Amygdala (tissue), 56 donors: Measurements from ENCODE around the gene PDE4D.

Source experiments
- DNase-seq, 56 donors: peaks; one replicate each; lab custom pipeline; 2025; lab: John Stamatoyannopoulos, UW

The PDE4D gene

DNA sequence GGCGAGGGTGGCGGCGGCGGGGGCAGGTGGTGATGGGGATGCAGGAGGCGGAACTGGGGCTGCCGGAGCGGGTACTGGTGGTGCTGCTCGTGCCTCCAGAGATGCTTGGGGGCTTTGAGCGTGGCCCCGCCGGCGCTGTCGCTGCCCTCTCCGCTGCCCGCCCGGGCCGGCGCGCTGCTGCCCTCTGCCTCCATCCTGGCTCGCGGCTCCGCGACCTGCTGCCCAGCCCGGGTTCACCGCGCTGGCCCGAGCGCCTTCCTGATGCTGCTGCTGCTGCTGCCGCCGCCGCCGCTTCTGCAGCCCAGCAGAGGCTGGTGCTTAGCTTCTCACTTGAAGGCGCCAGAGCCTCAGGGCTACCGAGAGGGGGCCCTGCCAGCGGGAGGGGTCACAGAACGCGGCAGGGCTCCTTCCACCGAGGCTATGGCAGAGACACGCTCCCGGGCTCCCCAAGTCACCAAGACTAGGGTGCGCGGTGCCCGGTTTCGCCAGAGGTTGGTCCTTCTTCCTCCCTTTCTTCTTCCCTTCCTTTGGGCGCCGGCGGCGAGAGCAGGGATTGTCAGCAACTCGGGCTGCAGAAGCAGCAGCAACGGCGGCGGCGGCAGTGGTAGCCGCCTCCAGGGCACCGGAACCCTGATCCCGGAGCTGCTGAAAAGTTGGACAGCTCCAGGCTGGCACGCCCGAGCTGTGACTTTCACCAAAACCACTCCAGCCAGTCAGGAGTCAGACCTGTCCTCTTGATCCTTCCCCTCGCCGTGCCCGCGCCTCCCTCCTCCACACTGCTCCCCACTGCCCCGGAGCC, at the start of gene PDE4D:
Gene PDE4D, minus strand, starts transcription at position 298 of the 799 bp plus-strand sequence.
- DNase-seq: peak in 35 of 56 donors; percentile 4 to 67 (median 34)

DNA sequence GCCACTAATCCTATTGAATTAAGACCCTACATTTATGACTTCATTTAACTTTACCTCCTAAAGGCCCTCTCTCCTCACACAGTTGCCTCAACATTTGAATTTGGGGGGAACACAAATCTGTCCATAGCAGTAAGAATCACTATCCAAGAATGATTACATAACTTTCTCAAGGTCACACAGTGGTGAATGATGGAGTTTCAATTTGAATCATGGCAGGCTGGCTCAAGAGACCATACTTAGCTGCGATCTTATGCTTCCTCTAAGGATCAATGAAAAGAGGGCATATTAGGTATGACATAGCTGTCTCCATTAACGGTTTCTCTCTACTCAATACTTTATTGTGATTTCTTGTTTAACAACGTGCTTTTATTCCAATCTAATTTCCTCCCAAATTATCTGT, 44.1 kb upstream of the PDE4D start:
- no peak for DNase-seq

- DNase-seq: no peak
Measured at GRCh38 chr5:59923465-59923864, 29.9 kb upstream of the PDE4D start.

GRCh38 chr5:59922220-59922619, 28.7 kb upstream of the PDE4D start:
- DNase-seq: no peak

DNA sequence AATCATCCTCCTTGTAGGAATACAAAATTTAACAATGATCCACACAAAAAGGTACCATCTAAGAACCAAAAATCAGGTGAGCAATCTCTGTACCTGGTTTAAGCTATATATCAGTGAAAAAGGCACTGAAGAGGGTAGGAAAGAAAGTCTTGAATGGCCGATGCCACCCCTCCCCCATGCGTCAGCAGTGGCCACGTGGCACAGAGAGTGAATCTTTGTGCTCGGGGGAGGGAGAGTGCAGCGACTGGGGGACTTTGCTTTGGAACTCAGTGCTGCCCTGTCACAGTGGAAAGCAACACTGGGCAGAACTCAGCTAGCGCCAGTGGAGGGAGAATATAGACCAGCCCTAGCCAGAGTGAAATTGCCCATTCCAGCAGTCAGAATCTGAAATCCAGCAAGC, 28.3 kb upstream of the PDE4D start:
- no peak for DNase-seq

- no peak for DNase-seq
Measured at GRCh38 chr5:59919484-59919883, 26.0 kb upstream of the PDE4D start.

DNA sequence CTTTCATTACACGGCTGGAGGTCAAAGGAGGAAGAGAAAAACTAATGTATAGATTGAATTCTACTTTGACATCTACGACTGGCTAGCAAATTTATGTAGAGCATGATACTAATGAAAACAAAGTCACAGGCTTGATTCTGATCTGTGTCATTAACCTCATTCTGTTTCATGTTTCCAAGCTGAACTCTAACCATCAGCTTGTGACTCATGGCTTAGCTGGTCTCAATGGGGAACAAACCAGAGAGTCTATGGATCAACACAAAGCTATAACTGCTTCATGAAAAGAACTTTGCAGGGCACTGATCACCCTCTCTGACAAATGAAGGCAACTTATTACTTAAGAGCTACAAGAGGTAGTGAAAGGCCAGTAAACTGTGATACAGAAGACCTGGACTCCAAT, 23.6 kb upstream of the PDE4D start:
- DNase-seq: no peak

- DNase-seq: no peak
Measured at GRCh38 chr5:59905188-59905587, 11.7 kb upstream of the PDE4D start.

- no peak for DNase-seq
Measured at GRCh38 chr5:59897075-59897474, 3.5 kb upstream of the PDE4D start.

GRCh38 chr5:59891962-59892643, 1.4 kb downstream of the PDE4D start:
- DNase-seq: peak in 14 of 56 donors; percentile 1 to 42 (median 12)

GRCh38 chr5:59887274-59887673, 6.3 kb downstream of the PDE4D start:
- DNase-seq: no peak

- no peak for DNase-seq
Measured at GRCh38 chr5:59874675-59875074, 18.9 kb downstream of the PDE4D start.

DNA sequence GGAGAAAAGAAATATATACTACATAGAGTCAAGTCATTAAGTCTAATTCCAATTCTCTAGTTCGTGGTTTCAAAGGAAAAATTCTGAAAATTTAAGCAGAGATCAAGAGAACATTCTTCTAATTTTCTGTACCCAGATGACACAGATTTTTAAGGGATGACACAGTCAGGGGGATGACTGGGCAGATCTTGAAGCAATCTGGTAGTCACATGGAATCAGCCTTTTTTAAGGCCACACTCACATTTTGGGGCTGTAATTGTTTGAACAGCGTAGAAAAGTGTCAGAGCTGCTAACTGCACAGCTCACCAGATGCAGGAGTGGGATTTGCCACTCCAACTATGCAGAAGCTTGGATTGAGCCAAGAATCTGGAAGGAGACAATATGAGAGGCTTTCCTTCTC, 20.4 kb downstream of the PDE4D start:
- DNase-seq: peak in 2 of 56 donors; percentile 2 to 5

DNA sequence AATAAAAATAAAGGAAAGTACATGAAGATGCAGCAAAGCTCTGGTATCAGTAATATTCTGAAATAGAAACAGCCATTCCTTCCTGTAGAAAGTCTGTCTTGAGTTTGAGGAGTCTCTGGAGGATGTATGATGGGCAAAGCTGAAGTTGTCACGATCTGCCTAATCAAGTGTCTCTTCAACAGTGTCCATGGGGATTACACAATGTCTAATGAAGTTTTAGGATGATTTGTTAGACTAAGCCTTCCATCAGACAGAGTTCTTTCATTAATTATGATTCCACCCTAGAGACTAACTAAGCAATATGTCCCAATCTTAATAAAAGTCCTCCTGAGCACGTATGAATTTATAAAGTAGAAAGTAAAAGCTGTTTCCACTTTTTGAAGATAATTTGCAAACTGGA, 26.9 kb downstream of the PDE4D start:
- no peak for DNase-seq

DNA sequence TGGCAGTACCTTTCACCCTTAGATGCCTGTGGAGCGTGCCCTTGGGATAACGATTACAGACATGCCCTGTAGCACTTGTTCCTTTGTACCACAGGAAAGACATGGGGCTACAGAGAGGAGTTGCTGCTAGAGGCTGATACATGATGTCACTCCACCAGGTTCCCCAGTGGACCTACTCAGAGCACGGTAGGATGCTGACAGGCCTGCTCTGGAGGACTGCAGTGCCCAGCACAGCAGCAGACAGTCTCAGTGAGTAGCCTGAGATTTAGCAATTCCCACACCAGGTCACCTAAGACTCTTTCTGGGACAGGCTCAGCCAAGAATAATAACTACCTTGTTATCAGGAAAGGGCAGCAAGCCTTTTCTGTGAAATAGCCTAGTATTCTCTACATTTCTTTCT, 28.8 kb downstream of the PDE4D start:
- DNase-seq: no peak

- DNase-seq: peak in 6 of 56 donors; percentile 2 to 23 (median 9)
Measured at GRCh38 chr5:59863777-59864176, 29.7 kb downstream of the PDE4D start.

DNA sequence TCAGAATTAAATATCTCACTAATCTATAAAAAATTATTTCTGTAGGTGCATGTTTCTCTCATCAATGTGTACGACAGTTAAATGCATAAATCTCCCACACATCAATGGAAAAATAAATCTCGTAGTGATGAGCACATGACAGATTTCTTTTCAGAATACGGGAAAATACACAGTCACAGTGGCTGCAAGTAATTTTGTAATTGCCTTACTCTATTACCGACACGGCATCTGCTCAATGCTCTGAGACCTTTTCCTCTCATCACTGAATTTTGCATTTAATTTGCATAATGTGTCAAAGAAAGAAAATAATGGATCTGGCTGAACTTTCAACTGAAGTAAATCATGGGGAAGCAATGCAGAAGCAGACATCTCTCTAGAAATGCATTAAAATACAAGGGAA, 37.2 kb downstream of the PDE4D start:
- DNase-seq: no peak

DNA sequence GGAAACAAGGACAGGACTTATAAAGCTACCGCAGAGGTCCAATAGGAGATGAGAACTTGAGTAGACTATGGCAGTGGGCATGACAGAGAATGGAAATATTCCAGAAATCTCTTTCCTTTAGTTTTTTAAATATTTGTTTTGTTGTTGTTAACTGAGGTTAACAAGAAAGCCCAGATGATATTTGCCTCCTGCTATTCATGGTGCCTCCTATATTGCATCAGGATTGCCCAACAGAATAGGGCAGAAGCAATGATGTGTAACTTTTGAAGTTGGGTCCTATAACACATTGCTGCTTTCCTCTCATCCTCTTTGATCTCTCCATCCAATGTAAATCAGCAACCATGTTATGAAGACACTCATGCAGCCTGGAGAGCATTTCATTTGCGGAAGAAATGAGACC, 42.8 kb downstream of the PDE4D start:
- DNase-seq: no peak

- no peak for DNase-seq
Measured at GRCh38 chr5:59847586-59847985, 45.9 kb downstream of the PDE4D start.

GRCh38 chr5:59845730-59846129, 47.8 kb downstream of the PDE4D start:
- no peak for DNase-seq

GRCh38 chr5:59843511-59844213, 49.9 kb downstream of the PDE4D start:
- no peak for DNase-seq
